HUES6 (cell line): Measurements from ENCODE around the gene CDKAL1.

Experiments
- H3K27ac ChIP-seq: 2 replicates; pipeline ENCODE4 v1.7.0; 2013; ENCODE audit warnings: low read depth, mild to moderate bottlenecking, low read length, inconsistent platforms
- H3K27me3 ChIP-seq: 2 replicates; pipeline ENCODE4 v1.6.1; 2013; ENCODE audit warnings: low read length; ENCODE audit not compliant: control insufficient read depth, insufficient read depth
- H3K36me3 ChIP-seq: 2 replicates; pipeline ENCODE4 v1.6.1; 2013; ENCODE audit warnings: low read length; ENCODE audit not compliant: control insufficient read depth, insufficient read depth
- H3K4me1 ChIP-seq: 2 replicates; pipeline ENCODE4 v1.6.1; 2013; ENCODE audit warnings: low read length; ENCODE audit not compliant: control insufficient read depth, insufficient read depth
- H3K4me3 ChIP-seq: 2 replicates; pipeline ENCODE4 v1.5.1; 2013; ENCODE audit warnings: low read depth, low read length
- H3K9ac ChIP-seq: one replicate; pipeline ENCODE4 v1.6.1; 2013; ENCODE audit warnings: mild to moderate bottlenecking, low read length
- H3K9me3 ChIP-seq: 2 replicates; pipeline ENCODE4 v1.6.1; 2013; ENCODE audit warnings: low read depth, low read length; ENCODE audit not compliant: control insufficient read depth, insufficient read depth

CDKAL1 gene

DNA sequence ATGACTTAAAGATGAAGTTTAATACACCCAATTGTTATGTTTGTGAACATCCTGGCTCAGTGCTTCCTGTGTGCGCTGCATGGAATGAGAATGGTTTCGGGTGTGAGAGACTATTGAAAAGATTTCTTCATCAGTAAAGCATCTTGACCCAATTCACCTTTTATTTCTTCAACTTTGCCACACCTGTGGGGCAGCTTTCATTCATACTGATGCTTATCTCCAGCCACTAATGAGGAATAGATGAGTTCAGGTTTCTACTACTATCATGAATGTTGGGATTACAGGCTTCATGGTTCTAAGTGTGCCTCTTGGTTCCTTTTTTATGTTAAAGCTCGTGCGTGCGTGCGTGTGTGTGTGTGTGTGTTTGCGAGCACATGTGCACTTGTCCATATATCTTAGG lies 685.6 kb downstream of the CDKAL1 start:
- Histone ChIP-seq H3K27ac (no peak overlapping the region), H3K9me3 (peaks cover 11% of the 10 kb centered on the region), H3K27me3 (no peaks in the 10 kb centered on the region), H3K9ac (no peak overlapping the region), H3K4me1 (peaks cover 3% of the 10 kb centered on the region; the same call in 1 of the 2 replicates), H3K36me3 (no peaks in the 10 kb centered on the region), H3K4me3 (no peak overlapping the region)

DNA sequence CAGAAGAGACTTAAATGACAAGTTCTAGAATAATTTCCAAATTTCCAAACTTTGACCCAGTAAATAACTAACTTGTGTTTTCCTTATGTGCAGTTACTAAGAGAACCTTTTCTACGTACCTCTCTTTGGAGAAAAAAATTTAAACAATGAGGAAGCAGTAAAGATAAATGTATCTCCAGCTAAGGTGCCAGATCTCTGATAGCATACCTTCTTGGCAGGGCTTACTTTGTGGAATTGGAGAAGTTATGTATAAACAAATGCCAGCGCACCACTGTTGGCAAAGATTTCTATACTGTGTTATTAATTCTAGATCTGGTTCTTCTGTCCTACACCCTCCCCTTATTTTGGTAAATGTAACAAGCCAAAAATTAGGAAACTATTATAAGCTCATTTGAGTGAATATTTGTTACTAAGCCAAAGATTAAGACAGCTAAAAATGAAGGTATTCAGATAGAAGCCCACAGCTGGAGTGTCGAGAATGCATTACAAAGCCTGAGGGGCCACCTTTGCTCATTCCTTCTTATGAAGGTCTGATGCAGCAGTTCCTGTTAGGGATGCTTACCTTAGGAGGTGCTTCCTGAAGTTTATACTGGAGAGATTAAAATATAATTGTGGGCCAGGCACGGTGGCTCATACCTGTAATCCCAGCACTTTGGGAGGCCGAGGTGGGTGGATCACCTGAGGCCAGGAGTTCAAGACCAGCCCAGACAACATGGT lies 686.2 kb downstream of the CDKAL1 start:
- peaks cover 11% of the 10 kb centered on the region for H3K9me3 ChIP-seq
- H3K4me3 ChIP-seq: no peak overlapping the region
- peaks cover 3% of the 10 kb centered on the region; the same call in 1 of the 2 replicates for H3K4me1 ChIP-seq
- H3K36me3 ChIP-seq: no peaks in the 10 kb centered on the region
- H3K9ac ChIP-seq: no peak overlapping the region
- H3K27me3 ChIP-seq: no peaks in the 10 kb centered on the region
- no peak overlapping the region for H3K27ac ChIP-seq

GRCh38 chr6:21222656-21223055 lies 688.4 kb downstream of the CDKAL1 start:
- Histone ChIP-seq H3K4me1 (peaks cover 3% of the 10 kb centered on the region; the same call in 1 of the 2 replicates), H3K27ac (no peak overlapping the region), H3K4me3 (no peak overlapping the region), H3K9me3 (peaks cover 10% of the 10 kb centered on the region), H3K27me3 (no peaks in the 10 kb centered on the region), H3K9ac (no peak overlapping the region), H3K36me3 (no peaks in the 10 kb centered on the region)

DNA sequence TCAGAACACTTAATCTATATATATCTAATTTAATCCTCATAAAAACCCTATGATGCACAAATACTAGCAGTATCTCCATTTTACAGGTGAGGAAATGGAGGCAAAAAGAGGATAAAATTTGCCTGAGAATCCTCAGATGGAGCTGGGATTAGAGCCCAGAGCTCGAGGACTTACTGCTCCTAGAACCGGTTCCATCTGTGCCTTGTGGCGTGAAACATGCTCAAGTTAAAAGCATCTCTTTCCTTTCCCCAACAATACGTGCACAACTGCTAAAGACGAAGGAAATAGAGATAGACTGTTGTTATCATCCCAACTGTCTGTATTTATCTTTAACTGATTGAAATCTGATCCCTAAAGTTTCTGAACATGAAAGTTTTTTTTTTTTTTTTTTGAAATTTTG lies 691.7 kb downstream of the CDKAL1 start:
- H3K27me3 ChIP-seq: no peaks in the 10 kb centered on the region
- no peaks in the 10 kb centered on the region for H3K36me3 ChIP-seq
- H3K4me3 ChIP-seq: no peak overlapping the region
- H3K4me1 ChIP-seq: no peaks in the 10 kb centered on the region
- H3K27ac ChIP-seq: no peak overlapping the region
- no peak overlapping the region for H3K9ac ChIP-seq
- no peaks in the 10 kb centered on the region for H3K9me3 ChIP-seq

DNA sequence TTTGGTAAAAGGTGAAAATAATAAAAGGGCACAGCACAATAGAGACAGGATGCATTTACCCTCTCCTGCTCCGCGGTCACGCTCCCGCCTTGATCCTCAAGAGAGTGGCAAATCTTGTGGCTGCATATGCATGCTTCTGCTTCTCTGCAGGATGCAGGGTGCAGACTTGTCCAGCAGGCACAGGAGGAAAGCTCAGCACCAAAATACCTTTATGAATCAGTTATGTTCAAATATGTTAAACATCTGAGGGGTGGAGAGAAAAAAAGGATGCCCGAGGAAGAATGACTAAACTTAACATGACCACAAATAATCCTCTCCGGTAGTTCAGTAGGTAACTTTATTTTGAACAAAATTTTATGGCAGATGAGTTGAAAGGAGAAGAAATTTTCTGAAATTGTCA lies 693.2 kb downstream of the CDKAL1 start:
- no peak overlapping the region for H3K9ac ChIP-seq
- no peaks in the 10 kb centered on the region for H3K27me3 ChIP-seq
- no peaks in the 10 kb centered on the region for H3K9me3 ChIP-seq
- no peaks in the 10 kb centered on the region for H3K4me1 ChIP-seq
- H3K27ac ChIP-seq: no peak overlapping the region
- no peaks in the 10 kb centered on the region for H3K36me3 ChIP-seq
- H3K4me3 ChIP-seq: no peak overlapping the region

- Histone ChIP-seq H3K27me3 (no peaks in the 10 kb centered on the region), H3K9ac (no peak overlapping the region), H3K36me3 (peaks cover 5% of the 10 kb centered on the region)
Measured at GRCh38 chr6:21228411-21228810, 694.2 kb downstream of the CDKAL1 start.

DNA sequence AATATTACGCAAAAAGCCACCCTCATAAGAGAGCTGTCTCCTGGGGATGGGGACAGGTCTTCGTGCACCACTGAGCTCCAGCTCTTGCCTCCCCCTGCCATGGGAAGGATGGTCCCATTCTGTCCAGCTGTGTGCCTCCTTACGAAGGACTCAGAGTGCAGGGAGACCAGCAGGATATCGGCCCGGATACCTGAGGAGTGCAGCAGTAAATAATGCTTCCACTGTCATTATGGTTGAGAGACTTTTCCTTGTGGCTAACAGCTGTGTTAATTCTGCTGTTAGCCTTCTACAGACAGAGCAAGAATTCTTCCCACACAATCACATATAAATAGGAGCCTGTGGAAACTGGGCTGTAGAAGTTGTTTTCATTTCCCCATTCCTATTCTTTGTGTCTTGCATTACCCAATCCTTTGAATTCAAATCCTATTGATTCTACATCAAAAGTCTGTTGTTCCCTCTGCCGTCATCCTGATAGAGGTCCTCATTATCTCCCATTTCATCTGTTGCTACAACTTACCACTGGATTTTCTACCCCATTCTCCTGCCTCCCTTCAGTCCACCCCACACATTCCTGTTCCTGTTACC lies 694.7 kb downstream of the CDKAL1 start:
- Histone ChIP-seq H3K9me3 (peaks cover 10% of the 10 kb centered on the region), H3K27me3 (no peaks in the 10 kb centered on the region), H3K4me1 (no peaks in the 10 kb centered on the region), H3K27ac (no peak overlapping the region), H3K36me3 (peaks cover 9% of the 10 kb centered on the region), H3K9ac (no peak overlapping the region), H3K4me3 (no peak overlapping the region)

More at GRCh38 chr6:21228411-21228810, 694.2 kb downstream of the CDKAL1 start:
- Histone ChIP-seq H3K9me3 (peaks cover 5% of the 10 kb centered on the region), H3K27ac (no peak overlapping the region), H3K4me3 (no peak overlapping the region), H3K4me1 (no peaks in the 10 kb centered on the region)

GRCh38 chr6:21230536-21230935 lies 696.3 kb downstream of the CDKAL1 start:
- Histone ChIP-seq H3K36me3 (peaks cover 9% of the 10 kb centered on the region), H3K9ac (no peak overlapping the region), H3K9me3 (peaks cover 15% of the 10 kb centered on the region), H3K27ac (no peak overlapping the region), H3K4me1 (peaks cover 2% of the 10 kb centered on the region; the same call in 1 of the 2 replicates), H3K27me3 (no peaks in the 10 kb centered on the region), H3K4me3 (no peak overlapping the region)

DNA sequence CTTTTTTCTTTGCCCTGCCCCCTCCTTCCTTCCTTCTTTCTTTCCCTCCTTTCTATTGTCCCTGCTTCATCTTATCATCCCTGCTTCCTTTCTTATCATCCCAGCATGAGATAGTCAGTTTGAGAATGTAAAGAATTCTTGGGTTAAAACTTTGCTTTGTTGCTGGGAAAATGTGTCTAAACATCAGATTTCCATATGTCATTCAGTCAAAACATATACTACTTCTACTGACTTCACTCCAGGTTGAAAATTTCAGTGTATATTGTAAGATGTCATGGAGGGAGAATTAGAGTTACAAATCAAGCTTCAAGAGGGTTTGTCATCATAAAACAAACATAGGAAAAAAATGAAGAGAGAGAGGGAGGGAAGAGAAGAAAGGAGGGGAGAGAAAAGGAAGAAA lies 700.9 kb downstream of the CDKAL1 start:
- no peak overlapping the region for H3K4me3 ChIP-seq
- H3K9ac ChIP-seq: no peak overlapping the region
- H3K9me3 ChIP-seq: peaks cover 23% of the 10 kb centered on the region
- H3K4me1 ChIP-seq: peaks cover 2% of the 10 kb centered on the region; the same call in 1 of the 2 replicates
- H3K27ac ChIP-seq: peak overlapping the region; percentile 9; the same call in 1 of the 2 replicates
- H3K36me3 ChIP-seq: peaks cover 9% of the 10 kb centered on the region
- no peaks in the 10 kb centered on the region for H3K27me3 ChIP-seq

DNA sequence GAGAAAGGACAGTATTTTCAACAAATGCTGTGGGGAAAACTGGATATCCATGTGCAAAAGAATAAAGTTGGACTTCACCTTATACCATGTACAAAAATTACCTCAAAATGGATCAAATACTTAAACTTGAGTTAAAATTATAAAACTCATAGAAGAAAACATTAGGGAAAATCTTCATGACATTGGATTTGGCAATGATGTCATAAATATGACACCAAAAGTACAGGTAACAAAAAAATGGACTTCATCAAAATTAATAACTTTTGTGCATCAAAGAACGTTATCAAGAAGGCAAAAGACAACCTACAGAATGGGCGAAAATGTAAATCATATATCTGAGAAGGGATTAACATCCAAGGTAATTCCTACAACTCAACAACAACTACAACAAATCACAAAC lies 704.0 kb downstream of the CDKAL1 start:
- no peak overlapping the region for H3K27ac ChIP-seq
- H3K27me3 ChIP-seq: no peaks in the 10 kb centered on the region
- peaks cover 6% of the 10 kb centered on the region; the same call in 1 of the 2 replicates for H3K36me3 ChIP-seq
- peaks cover 2% of the 10 kb centered on the region; the same call in 1 of the 2 replicates for H3K4me1 ChIP-seq
- no peak overlapping the region for H3K4me3 ChIP-seq
- no peak overlapping the region for H3K9ac ChIP-seq
- H3K9me3 ChIP-seq: peaks cover 24% of the 10 kb centered on the region

DNA sequence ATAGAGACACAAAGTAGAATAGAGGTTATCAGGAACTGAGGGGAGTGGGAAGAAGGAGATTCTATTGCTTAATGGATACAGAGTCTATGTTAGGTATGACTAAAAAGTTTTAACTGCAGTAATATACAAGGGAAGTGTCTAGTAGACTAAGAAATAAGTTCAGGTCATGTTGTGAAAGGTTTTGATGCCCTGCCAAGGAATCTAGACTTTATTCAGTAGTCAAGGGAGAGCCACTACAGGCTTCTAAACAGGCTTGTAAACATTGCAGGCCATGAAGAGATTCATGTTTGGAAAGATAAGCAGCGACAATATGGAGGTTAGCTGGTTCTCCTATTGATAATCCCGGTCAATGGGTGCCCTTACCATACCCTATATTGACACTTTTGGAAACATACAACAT lies 706.5 kb downstream of the CDKAL1 start:
- Histone ChIP-seq H3K36me3 (no peaks in the 10 kb centered on the region), H3K4me1 (no peaks in the 10 kb centered on the region), H3K27ac (no peak overlapping the region), H3K4me3 (no peak overlapping the region), H3K9me3 (peaks cover 12% of the 10 kb centered on the region; the same call in 1 of the 2 replicates), H3K27me3 (no peaks in the 10 kb centered on the region), H3K9ac (no peak overlapping the region)
